Osteocyte (in vitro differentiated cells): ENCODE results near the gene FKBP10. TPM values are rescaled to one million over a fixed set of nuclear protein-coding genes. Genes with fewer than 3 reads are reported as not detected.
A peak's percentile ranks its signal among the peaks of the same experiment; 100 is the strongest.

Source experiments
- DNase-seq: peaks from one replicate; pipeline ENCODE4 v3.0.0; 2021; ENCODE audit warnings: mixed read lengths; ENCODE audit not compliant: unreplicated experiment; ENCODE audit errors: extremely low spot score
- H3K27ac Mint-ChIP-seq: one replicate; pipeline ENCODE4 v1.8.0; 2021; ENCODE audit warnings: mild to moderate bottlenecking, mixed read lengths; ENCODE audit not compliant: unreplicated experiment
- H3K27me3 Mint-ChIP-seq: one replicate; pipeline ENCODE4 v1.8.0; 2021; ENCODE audit warnings: mixed read lengths; ENCODE audit not compliant: unreplicated experiment
- H3K36me3 Mint-ChIP-seq: one replicate; pipeline ENCODE4 v1.8.0; 2021; ENCODE audit warnings: mixed read lengths; ENCODE audit not compliant: unreplicated experiment
- H3K4me1 Mint-ChIP-seq: one replicate; pipeline ENCODE4 v1.8.0; 2021; ENCODE audit warnings: mixed read lengths; ENCODE audit not compliant: unreplicated experiment
- H3K4me3 Mint-ChIP-seq: one replicate; pipeline ENCODE4 v1.8.0; 2021; ENCODE audit warnings: mild to moderate bottlenecking, moderate library complexity, mixed read lengths; ENCODE audit not compliant: unreplicated experiment
- H3K9me3 Mint-ChIP-seq: one replicate; pipeline ENCODE4 v1.8.0; 2021; ENCODE audit warnings: mixed read lengths; ENCODE audit not compliant: unreplicated experiment
- CTCF ChIP-seq: fragments of 200-600 bp; sonication (generic); IDR thresholded peaks from 2 replicates; pipeline ENCODE4 v1.5.0; 2021; ENCODE audit warnings: antibody characterized with exemption, mild to moderate bottlenecking, moderate library complexity
- total RNA-seq: library from RNA; stranded (reverse); gene quantifications from 2 replicates; pipeline ENCODE4 v1.2.1, GENCODE V29; 2021

The FKBP10 gene
- total RNA-seq, 1 donor from 2014 or later = 426 TPM

GRCh38 chr17:41797377-41797776 is 15.4 kb upstream of the FKBP10 start:
- Mint-ChIP-seq H3K27ac (no peak overlapping the region), H3K4me3 (no peak overlapping the region), H3K36me3 (peaks cover 2% of the 10 kb centered on the region), H3K9me3 (no peaks in the 10 kb centered on the region), H3K27me3 (no peaks in the 10 kb centered on the region), H3K4me1 (peaks cover 30% of the 10 kb centered on the region)
- TF ChIP-seq CTCF = no peak
- no peak for DNase-seq

- no peak for TF ChIP-seq CTCF
- Mint-ChIP-seq H3K9me3 (no peaks in the 10 kb centered on the region), H3K27ac (no peak overlapping the region), H3K4me1 (peaks cover 11% of the 10 kb centered on the region), H3K4me3 (no peak overlapping the region), H3K36me3 (peaks cover 2% of the 10 kb centered on the region), H3K27me3 (no peaks in the 10 kb centered on the region)
- DNase-seq = no peak
Observed at GRCh38 chr17:41799366-41799765, 13.4 kb upstream of the FKBP10 start.

- Mint-ChIP-seq H3K27me3 (no peaks in the 10 kb centered on the region), H3K4me1 (peaks cover 11% of the 10 kb centered on the region), H3K36me3 (peaks cover 4% of the 10 kb centered on the region), H3K27ac (no peak overlapping the region), H3K9me3 (no peaks in the 10 kb centered on the region), H3K4me3 (no peak overlapping the region)
- DNase-seq = no peak
- TF ChIP-seq CTCF = no peak
Observed at GRCh38 chr17:41800601-41801373, 12.0 kb upstream of the FKBP10 start.

- peak; percentile 93 for DNase-seq
- no peaks in the 10 kb centered on the region for H3K27me3 Mint-ChIP-seq
- peaks cover 6% of the 10 kb centered on the region for H3K36me3 Mint-ChIP-seq
- H3K4me3 Mint-ChIP-seq = no peak overlapping the region
- peak; percentile 96 for TF ChIP-seq CTCF
- H3K27ac Mint-ChIP-seq = no peak overlapping the region
- peaks cover 11% of the 10 kb centered on the region for H3K4me1 Mint-ChIP-seq
- no peaks in the 10 kb centered on the region for H3K9me3 Mint-ChIP-seq
Observed at GRCh38 chr17:41801374-41802271, 11.2 kb upstream of the FKBP10 start.
